ENCODE measurements around the gene DEFB115.

DNA sequence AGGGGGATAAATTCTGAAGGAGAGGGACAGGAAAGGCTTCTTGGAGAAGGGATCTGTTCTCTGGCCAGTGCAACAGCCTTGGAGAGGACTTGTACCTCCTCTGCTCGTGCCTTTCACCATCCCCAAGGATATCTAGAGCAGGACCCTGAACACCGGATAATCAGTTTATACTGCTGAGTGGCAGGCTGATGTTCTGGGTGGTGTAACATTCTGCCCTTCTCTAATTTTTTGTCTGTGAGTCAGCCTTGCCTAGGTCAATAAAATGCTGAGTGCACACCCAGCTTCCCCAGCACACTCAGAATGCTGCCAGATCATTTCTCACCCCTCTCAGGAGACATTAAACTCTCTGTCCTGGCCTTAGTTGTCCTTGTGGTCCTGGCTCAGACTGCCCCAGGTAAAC is at the start of gene DEFB115:
- TF ChIP-seq, protein P1, sequence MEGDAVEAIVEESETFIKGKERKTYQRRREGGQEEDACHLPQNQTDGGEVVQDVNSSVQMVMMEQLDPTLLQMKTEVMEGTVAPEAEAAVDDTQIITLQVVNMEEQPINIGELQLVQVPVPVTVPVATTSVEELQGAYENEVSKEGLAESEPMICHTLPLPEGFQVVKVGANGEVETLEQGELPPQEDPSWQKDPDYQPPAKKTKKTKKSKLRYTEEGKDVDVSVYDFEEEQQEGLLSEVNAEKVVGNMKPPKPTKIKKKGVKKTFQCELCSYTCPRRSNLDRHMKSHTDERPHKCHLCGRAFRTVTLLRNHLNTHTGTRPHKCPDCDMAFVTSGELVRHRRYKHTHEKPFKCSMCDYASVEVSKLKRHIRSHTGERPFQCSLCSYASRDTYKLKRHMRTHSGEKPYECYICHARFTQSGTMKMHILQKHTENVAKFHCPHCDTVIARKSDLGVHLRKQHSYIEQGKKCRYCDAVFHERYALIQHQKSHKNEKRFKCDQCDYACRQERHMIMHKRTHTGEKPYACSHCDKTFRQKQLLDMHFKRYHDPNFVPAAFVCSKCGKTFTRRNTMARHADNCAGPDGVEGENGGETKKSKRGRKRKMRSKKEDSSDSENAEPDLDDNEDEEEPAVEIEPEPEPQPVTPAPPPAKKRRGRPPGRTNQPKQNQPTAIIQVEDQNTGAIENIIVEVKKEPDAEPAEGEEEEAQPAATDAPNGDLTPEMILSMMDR (IDR thresholded peaks at IDR 0.05; ENCODE audit: control extremely low read depth in 1 of 3, insufficient read depth in 1 of 3, low read depth in 1 of 3, low read length in 3 of 3), result no peak
- TF ChIP-seq GABPA (IDR thresholded peaks at IDR 0.05; ENCODE audit: borderline replicate concordance, insufficient read depth, low read length) (no peak), EZH2 (IDR thresholded peaks at IDR 0.05; ENCODE audit: low read depth, low read length, severe bottlenecking) (no peak), CREB1 (IDR thresholded peaks at IDR 0.05) (no peak), POLR2A (IDR thresholded peaks at IDR 0.05; ENCODE audit: control extremely low read depth in 1 of 2, low read depth in 2 of 2, low read length in 2 of 2) (no peak), NRF1 (IDR thresholded peaks at IDR 0.05; ENCODE audit: low read depth, low read length) (no peak), SIN3A (conservative IDR thresholded peaks at IDR 0.05 in 1 of 2, IDR thresholded peaks at IDR 0.05 in 1 of 2; ENCODE audit: low read depth in 1 of 2, low read length in 2 of 2) (no peak), ZNF274 (IDR thresholded peaks at IDR 0.05; ENCODE audit: borderline replicate concordance, extremely low read depth, low read length) (no peak), HDAC6 (IDR thresholded peaks at IDR 0.05; ENCODE audit: low read depth, low read length) (no peak), YY1 (IDR thresholded peaks at IDR 0.05; ENCODE audit: low read depth, low read length) (no peak), POLR2AphosphoS5 (IDR thresholded peaks at IDR 0.05; ENCODE audit: low read depth, low read length) (no peak), SUZ12 (IDR thresholded peaks at IDR 0.05; ENCODE audit: low read length) (no peak)
- TF ChIP-seq, protein P2, sequence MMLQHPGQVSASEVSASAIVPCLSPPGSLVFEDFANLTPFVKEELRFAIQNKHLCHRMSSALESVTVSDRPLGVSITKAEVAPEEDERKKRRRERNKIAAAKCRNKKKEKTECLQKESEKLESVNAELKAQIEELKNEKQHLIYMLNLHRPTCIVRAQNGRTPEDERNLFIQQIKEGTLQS (IDR thresholded peaks at IDR 0.05; ENCODE audit: insufficient read depth, low read depth, low read length), result no peak
- TF ChIP-seq, protein P3, sequence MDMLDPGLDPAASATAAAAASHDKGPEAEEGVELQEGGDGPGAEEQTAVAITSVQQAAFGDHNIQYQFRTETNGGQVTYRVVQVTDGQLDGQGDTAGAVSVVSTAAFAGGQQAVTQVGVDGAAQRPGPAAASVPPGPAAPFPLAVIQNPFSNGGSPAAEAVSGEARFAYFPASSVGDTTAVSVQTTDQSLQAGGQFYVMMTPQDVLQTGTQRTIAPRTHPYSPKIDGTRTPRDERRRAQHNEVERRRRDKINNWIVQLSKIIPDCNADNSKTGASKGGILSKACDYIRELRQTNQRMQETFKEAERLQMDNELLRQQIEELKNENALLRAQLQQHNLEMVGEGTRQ (IDR thresholded peaks at IDR 0.05; ENCODE audit: low read length), result no peak
